Hepatocyte (in vitro differentiated cells): Measurements from ENCODE around the gene PLCL2.

Source experiments
- EZH2phosphoT487 ChIP-seq: fragments of 200-600 bp; sonication (generic); IDR thresholded peaks from one replicate; pipeline ENCODE4 v1.6.1; 2018; ENCODE audit warnings: antibody characterized with exemption, mild to moderate bottlenecking, low read depth, moderate library complexity; ENCODE audit not compliant: unreplicated experiment, severe bottlenecking
- TF ChIP-seq, protein P1 (sequence below): fragments of 200-600 bp; sonication (generic); IDR thresholded peaks from 2 replicates; pipeline ENCODE4 v1.5.1; 2016; ENCODE audit warnings: antibody characterized with exemption, mild to moderate bottlenecking; ENCODE audit not compliant: poor library complexity

DNA sequence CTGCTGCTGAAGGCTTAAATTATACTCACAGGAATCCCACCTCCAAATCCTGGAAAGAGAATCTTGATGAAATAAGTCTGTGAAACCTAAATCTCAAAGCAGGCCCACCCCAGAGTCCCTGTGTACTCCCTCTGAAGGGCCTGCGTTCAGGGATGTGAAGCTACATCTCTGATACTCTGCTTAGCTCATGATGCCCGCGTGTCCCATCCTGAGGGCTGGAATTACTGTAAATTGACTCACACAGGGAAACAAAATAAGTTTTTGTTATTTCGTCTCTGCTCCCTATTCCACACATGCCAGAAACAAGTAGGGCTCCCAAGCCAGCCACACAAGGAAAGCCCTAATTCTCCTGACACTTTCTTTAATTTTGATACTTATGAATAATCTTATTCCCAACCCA is 10.9 kb upstream of the PLCL2 start:
- TF ChIP-seq, protein P1, sequence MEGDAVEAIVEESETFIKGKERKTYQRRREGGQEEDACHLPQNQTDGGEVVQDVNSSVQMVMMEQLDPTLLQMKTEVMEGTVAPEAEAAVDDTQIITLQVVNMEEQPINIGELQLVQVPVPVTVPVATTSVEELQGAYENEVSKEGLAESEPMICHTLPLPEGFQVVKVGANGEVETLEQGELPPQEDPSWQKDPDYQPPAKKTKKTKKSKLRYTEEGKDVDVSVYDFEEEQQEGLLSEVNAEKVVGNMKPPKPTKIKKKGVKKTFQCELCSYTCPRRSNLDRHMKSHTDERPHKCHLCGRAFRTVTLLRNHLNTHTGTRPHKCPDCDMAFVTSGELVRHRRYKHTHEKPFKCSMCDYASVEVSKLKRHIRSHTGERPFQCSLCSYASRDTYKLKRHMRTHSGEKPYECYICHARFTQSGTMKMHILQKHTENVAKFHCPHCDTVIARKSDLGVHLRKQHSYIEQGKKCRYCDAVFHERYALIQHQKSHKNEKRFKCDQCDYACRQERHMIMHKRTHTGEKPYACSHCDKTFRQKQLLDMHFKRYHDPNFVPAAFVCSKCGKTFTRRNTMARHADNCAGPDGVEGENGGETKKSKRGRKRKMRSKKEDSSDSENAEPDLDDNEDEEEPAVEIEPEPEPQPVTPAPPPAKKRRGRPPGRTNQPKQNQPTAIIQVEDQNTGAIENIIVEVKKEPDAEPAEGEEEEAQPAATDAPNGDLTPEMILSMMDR: no peak
- no peak for TF ChIP-seq EZH2phosphoT487
